Measurements from ENCODE around the gene UBE2M. TPM values are rescaled to one million over a fixed set of nuclear protein-coding genes. Genes with fewer than 3 reads are reported as not detected.

UBE2M gene
- polyA plus RNA-seq, 1 donor (not counting 4 experiments of a cell fraction or from before 2014, with no cell fraction given), result 82.6 TPM

DNA sequence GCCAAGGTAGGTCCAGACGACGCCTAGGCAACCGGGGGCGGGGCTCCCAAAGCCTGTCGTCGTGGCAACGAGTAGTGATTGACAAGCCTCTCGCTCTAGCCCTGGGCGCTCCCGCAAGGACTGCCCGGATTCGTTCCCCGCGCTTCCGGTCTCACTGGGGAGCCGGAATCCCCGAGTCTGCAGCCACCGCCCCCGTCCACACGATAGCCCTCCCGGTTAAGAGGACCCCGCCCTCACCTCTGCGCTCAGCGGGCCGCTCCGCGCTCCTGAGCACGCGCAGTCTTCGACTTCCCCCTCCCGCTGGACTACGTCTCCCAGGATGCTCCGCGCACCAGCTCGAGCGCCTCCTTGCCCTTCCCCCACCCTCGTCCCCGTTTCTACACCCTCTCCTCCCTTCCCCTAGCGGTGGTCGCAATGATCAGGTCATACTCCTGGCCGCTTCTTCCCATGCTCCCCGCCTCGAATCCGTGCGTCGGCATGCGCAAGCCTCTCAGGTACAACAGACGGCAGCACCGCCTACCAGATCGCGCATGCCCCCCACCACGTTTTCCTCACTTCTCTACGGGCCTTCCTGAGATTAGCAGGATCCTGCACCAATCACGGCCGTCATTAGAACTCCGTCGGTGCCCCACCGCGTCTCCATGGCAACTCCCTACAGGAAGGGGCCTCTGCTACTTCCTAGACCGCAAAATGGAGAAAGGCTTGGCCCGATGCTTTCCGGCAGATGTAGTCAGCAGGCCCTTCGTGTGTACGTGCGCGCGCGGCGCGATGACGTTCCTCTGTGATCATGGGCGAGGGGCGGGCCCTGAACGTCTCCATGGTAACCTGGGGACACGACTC lies 14.6 kb upstream of the UBE2M start, which contains the start of gene MZF1:
Gene MZF1, minus strand, starts transcription at position 518 of the 840 bp plus-strand sequence. CDS start 1,946 bp downstream, outside the sequence.
- no peaks in the 10 kb centered on the region for H3K9me3 ChIP-seq (ENCODE audit: control insufficient read depth, low read depth, low read length)
- peak; percentile 99 for DNase-seq (ENCODE audit: low read depth, low spot score)
- dilution Hi-C loops (cut with MboI; ENCODE audit: extremely low pct_ligation_motif_present, low sequenced_read_pairs), result no loop called here
- H3K36me3 ChIP-seq (ENCODE audit: control insufficient read depth in 2 of 2, extremely low read depth in 1 of 2, insufficient read depth in 2 of 2, low read length in 2 of 2), result peaks cover 11 to 17% of the 10 kb centered on the region in 2 experiments
- H3K4me1 ChIP-seq (ENCODE audit: control insufficient read depth, extremely low read depth, insufficient read depth, low read length), result peaks cover 13% of the 10 kb centered on the region
- H3K27ac ChIP-seq (ENCODE audit: control insufficient read depth, insufficient read depth, low read length), result peak within 1 kb of the TSS; percentile 96
- peak within 1 kb of the TSS; percentile 90 for H2AFZ ChIP-seq (ENCODE audit: control insufficient read depth, low read length)
- FAIRE-seq, result peak; percentile 73
- H4K20me1 ChIP-seq (ENCODE audit: control insufficient read depth, extremely low read depth, insufficient read depth, low read length), result no peaks in the 10 kb centered on the region
- peak within 1 kb of the TSS; percentile 96 for H3K9ac ChIP-seq (ENCODE audit: control insufficient read depth, extremely low read depth, insufficient read depth, low read length)
- H3K79me2 ChIP-seq (ENCODE audit: control insufficient read depth, insufficient read depth, low read length), result peaks cover 14% of the 10 kb centered on the region
- H3K4me3 ChIP-seq (ENCODE audit: control insufficient read depth in 2 of 3, extremely low read depth in 1 of 3, insufficient read depth in 2 of 3, low read depth in 1 of 3, low read length in 3 of 3), result peak within 1 kb of the TSS; percentile 72 to 81 (median 74)
- no peaks in the 10 kb centered on the region for H3K9me1 ChIP-seq (ENCODE audit: control insufficient read depth, extremely low read depth, insufficient read depth, low read length)
- no peaks in the 10 kb centered on the region for H3K27me3 ChIP-seq (ENCODE audit: control insufficient read depth, extremely low read depth, insufficient read depth, low read length)
- H3K4me2 ChIP-seq (ENCODE audit: control insufficient read depth, extremely low read depth, insufficient read depth, low read depth, low read length), result peak within 1 kb of the TSS; percentile 92
- no peak for TF ChIP-seq EZH2 (IDR thresholded peaks at IDR 0.05; ENCODE audit: low read length)
- TF ChIP-seq, protein P1, sequence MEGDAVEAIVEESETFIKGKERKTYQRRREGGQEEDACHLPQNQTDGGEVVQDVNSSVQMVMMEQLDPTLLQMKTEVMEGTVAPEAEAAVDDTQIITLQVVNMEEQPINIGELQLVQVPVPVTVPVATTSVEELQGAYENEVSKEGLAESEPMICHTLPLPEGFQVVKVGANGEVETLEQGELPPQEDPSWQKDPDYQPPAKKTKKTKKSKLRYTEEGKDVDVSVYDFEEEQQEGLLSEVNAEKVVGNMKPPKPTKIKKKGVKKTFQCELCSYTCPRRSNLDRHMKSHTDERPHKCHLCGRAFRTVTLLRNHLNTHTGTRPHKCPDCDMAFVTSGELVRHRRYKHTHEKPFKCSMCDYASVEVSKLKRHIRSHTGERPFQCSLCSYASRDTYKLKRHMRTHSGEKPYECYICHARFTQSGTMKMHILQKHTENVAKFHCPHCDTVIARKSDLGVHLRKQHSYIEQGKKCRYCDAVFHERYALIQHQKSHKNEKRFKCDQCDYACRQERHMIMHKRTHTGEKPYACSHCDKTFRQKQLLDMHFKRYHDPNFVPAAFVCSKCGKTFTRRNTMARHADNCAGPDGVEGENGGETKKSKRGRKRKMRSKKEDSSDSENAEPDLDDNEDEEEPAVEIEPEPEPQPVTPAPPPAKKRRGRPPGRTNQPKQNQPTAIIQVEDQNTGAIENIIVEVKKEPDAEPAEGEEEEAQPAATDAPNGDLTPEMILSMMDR (optimal IDR thresholded peaks at IDR 0.05 in 1 of 3, IDR thresholded peaks at IDR 0.05 in 1 of 3, conservative IDR thresholded peaks at IDR 0.05 in 1 of 3; ENCODE audit: extremely low read depth in 1 of 3, insufficient read depth in 2 of 3, low read length in 3 of 3), result peak in 1 of 3 experiments; percentile 12

DNA sequence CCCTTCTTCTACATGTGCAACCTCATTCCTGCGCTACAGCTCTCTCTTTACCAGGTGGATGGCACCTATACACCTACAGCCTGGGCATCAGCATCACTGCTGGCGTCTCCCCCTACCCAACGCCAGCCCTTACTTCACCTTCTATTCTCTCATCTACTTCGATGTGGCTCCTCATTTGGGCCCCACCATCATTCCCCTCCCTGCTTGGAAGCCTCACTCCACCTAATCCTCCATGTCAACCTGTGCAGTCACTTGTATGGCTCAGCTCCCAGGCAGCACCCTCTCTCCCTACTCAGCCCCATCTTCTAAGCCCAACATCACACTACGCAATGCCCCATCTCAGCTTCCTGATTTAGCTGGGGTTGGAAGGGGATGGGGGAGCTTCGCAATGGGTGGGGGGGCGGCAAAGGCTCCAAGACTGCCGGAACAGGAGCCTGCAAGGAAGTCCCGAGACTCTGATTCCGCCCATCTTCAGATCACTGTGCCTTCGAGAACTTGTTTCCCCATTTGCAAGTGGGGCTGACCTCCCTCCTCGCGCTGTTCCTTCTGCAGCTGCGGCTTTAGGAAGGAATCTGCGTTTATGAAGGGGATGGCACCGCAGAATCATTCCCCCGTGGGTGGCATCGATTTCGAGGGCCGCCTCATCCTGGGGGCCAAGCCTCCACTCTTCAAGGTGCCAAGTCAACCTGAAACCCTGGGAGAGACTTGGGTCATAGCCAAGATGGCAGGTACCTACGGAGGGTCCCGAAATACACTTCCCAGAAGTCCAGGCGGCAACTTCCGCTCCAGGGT lies 13.8 kb upstream of the UBE2M start:
- Histone ChIP-seq H3K27me3 (ENCODE audit: control insufficient read depth, extremely low read depth, insufficient read depth, low read length) (no peaks in the 10 kb centered on the region), H3K4me2 (ENCODE audit: control insufficient read depth, extremely low read depth, insufficient read depth, low read depth, low read length) (peak overlapping the region; percentile 92), H3K9ac (ENCODE audit: control insufficient read depth, extremely low read depth, insufficient read depth, low read length) (peak overlapping the region; percentile 96), H3K4me3 (ENCODE audit: control insufficient read depth in 2 of 3, extremely low read depth in 1 of 3, insufficient read depth in 2 of 3, low read depth in 1 of 3, low read length in 3 of 3) (peak overlapping the region; percentile 72 to 81 (median 74)), H2AFZ (ENCODE audit: control insufficient read depth, low read length) (no peak overlapping the region), H3K4me1 (ENCODE audit: control insufficient read depth, extremely low read depth, insufficient read depth, low read length) (peaks cover 13% of the 10 kb centered on the region), H3K27ac (ENCODE audit: control insufficient read depth, insufficient read depth, low read length) (peak overlapping the region; percentile 96), H3K9me3 (ENCODE audit: control insufficient read depth, low read depth, low read length) (no peaks in the 10 kb centered on the region), H3K36me3 (ENCODE audit: control insufficient read depth in 2 of 2, extremely low read depth in 1 of 2, insufficient read depth in 2 of 2, low read length in 2 of 2) (peaks cover 11 to 21% of the 10 kb centered on the region in 2 experiments), H4K20me1 (ENCODE audit: control insufficient read depth, extremely low read depth, insufficient read depth, low read length) (no peaks in the 10 kb centered on the region), H3K79me2 (ENCODE audit: control insufficient read depth, insufficient read depth, low read length) (peaks cover 8% of the 10 kb centered on the region), H3K9me1 (ENCODE audit: control insufficient read depth, extremely low read depth, insufficient read depth, low read length) (no peaks in the 10 kb centered on the region)
- peak; percentile 49 for FAIRE-seq
- dilution Hi-C loops (cut with MboI; ENCODE audit: extremely low pct_ligation_motif_present, low sequenced_read_pairs), result no loop called here
- TF ChIP-seq EZH2 (IDR thresholded peaks at IDR 0.05; ENCODE audit: low read length), result no peak
- TF ChIP-seq, protein P1 (optimal IDR thresholded peaks at IDR 0.05 in 1 of 3, IDR thresholded peaks at IDR 0.05 in 1 of 3, conservative IDR thresholded peaks at IDR 0.05 in 1 of 3; ENCODE audit: extremely low read depth in 1 of 3, insufficient read depth in 2 of 3, low read length in 3 of 3), result no peak
- DNase-seq (ENCODE audit: low read depth, low spot score), result no peak

Data from keratinocyte (primary cell).